Fibroblast of skin of left biceps (primary cell): ENCODE measurements around the gene AQP12B.
"Not testable (repeated sequence)": the region's sequence is repeated elsewhere in the genome, so short reads cannot be mapped to it uniquely, and the experiment has no call there.

Source experiments
- DNase-seq, 2 experiments: peaks; one replicate each; pipeline ENCODE4 v3.0.0-alpha.2; 2013; ENCODE audit warnings: low read depth in 2 of 2

Gene AQP12B

DNA sequence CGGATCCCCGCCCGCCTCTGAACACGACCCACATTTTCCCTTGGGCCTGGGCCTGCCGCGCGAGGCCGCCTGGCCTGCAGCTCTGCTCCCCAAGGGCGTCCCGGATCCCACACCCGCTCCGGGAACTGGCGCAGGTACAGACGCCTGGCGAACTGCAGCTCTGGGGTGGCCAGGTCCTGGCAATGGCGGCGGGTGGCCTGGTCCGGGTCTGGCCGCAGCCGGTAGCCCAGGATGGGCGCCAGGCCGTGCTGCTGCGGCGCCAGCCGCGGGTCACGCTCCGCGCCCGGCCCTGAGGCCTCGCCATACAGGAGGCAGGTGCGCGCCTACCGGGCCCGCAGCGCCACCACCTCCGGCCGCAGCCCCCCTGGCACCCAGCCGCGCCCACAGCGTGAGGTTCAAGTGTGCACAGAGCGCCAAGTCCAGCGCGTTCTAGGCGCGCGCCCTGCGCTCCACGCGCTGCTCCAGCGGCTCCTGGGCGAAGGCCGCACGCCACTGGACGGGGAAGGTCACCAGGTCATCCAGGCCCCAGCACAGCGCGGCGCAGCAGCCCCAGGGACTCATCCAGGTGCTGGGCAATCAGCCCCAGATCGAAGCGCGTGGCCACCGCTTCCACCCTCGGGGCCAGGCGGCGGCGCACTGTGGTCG is 18.5 kb upstream of the AQP12B start:
- no peak for DNase-seq

DNA sequence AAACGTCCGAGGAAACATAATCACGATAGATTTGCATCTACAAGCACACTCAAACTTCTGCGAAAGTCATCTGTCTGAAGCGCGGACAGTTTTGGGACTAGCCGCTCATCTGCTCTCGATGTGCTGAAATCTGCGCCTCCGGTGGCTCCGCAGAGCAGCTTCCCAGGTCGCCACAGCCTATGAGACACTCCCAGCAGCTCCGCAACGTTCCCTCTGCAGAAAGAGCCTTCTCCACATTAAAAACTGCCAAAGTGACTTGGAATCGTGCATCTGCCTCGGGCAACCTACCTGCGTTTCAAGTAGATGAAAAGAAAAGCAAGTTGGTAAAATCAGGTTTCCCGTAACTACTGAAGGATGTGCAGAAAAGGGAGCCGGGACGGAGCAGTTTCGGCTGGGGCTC is 17.9 kb upstream of the AQP12B start:
- not testable (repeated sequence) for DNase-seq

DNA sequence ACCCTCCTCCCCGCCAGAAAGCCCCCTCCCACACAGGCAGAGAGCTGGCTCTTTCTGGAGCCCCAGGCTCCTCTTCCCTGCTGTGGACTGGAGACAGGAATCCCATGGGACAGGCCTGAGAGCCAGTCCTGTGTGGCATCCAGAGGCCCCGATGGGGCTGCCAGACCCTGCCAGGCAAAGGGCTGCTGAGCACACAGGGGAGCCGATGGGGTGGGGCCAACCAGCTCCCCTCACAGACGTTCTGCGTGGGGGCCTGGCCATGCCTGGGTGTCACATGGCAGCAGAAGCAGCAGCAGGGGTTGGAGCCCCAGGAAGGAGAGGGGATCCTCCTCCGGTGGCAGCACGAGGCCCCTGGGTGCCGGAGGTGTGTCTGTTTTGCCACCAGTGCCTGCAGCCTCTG is 17.1 kb upstream of the AQP12B start:
- DNase-seq = not testable (repeated sequence)

DNA sequence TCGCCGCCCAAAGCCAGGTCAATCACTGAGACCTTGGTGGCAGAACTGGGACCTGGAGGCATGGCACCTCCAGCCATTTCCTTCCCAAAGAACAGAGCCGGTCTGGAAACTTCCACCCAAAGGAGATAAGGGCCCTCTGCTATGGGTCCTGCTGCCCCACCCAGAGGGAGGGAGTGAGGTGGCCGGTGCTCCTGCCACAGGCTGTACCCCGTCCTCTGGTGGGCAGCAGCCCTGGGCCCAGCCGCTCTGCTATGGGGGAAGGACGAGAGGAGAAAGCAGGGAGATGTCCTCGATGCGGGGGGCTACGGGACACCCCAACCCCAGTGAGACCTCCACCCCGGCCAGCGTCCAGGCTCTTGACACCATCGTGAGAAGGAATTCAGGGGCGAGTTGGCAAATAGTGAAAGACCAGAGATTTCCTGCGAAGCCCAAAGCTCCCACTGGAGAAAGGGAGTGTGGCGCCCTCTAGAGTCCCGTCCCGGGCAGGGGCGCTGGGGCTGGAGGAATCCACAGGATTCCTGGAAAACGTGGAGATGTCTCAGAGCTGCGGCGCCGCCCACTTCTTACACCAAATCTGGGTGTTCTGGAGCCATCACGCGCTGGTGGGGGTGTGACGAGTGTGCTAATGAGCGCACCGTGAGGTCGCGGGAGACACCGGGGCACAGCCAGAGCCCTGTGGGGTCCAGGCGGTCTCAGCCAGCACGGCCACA is 16.3 kb upstream of the AQP12B start:
- not testable (repeated sequence) for DNase-seq

DNA sequence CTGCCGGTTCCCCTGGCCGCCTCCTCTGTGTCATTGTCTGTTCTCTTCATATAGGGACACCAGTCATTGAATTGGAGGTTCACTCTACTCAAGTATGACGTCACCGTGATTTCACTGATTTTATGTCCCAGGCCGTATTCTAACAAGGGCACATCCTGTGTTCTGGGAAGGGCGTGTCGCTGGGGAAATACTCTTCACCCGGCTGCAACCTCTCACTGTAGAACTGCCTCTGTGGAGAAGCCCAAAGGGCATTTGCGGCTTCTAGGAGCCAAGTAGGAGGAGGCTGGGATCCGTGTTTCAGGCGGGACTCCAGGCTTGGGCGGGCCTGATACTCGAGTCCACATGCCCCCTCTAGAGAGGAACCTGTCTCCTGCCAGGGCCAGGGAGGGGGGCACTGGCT is 13.8 kb upstream of the AQP12B start:
- not testable (repeated sequence) for DNase-seq

DNA sequence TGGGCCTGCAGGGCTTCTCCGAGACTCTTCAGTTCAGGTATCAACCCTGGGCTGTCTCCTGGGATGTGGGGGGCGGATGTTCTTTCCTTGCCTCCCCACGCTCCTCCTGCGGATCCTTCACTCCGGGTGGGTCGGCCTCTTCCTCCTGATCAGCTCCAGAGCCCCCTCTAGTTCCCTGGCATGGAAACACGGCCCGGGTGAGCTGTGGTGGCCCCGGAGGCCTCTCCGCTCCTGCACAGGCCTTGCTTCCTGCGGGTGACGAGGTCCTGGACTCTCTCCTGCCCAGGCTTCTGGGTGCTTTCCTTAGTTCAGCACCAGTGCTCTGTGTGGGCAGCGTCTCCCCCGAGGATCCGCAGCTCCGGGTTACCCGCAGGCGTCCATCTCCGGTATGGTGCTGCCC is 12.9 kb upstream of the AQP12B start:
- DNase-seq = not testable (repeated sequence)

DNA sequence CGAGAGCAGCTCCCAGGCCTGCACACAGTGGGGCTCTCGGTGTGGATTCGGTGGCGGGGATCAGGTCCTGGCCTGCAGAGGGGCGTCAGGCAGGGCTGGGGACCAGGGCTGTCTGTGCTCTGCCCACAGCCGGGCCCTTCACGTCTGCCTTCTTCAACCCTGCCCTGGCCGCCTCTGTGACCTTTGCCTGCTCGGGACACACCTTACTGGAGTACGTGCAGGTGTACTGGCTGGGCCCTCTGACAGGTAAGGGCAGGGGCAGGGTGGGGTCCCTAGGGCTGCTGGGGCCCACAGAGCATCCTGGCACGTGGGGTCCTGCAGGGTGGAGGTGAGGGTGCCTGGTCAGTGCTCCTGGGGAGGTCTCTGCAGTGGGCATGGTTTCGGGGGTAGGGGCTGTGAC is 11.6 kb upstream of the AQP12B start:
- not testable (repeated sequence) for DNase-seq

DNA sequence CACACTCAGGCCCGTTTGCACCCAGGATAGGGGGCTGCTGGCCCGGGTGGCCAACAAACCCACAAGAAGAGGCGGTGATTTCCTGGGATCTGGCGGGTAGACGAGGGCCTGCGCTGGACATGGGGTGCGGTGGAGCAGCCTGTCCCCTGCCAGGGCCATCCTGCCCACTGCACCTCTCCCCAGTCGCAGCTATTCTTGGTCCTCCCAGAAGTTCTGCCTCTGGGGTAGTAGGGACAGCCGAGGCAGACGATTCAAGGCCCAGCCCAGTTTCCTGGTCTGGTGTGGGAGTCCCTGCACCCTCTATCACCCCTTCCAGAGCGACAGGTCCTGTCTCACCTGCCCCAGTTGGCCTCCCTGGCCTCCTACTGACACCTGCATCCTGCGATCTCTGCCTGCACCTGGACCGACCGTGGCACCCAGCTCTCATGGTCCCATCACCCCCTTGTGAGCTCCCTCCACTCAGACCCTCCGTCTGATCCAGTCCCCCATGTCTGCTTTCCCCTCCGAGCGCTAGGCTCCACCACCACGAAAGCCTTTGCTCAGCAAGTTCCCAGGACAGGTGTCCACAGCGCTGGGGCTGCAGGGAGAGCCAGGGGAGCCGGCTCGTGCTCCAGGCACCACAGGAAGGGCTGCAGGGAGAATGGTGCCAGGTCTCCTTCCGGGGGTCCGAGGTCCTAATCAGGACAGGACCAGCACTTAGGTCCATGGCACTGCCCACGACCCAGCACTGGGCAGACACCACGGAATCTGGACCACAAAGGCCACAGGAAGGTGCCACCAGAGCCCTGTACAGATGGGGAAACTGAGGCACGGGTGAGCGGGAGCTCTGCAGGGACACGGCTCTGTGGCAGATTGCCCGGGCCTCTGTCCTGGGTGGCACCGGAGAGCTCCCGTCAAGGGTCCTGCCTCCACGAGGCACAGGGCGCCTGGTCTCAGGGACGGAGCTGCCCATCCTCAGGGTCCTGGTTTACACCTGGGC is 10.2 kb upstream of the AQP12B start:
- DNase-seq = not testable (repeated sequence)

DNA sequence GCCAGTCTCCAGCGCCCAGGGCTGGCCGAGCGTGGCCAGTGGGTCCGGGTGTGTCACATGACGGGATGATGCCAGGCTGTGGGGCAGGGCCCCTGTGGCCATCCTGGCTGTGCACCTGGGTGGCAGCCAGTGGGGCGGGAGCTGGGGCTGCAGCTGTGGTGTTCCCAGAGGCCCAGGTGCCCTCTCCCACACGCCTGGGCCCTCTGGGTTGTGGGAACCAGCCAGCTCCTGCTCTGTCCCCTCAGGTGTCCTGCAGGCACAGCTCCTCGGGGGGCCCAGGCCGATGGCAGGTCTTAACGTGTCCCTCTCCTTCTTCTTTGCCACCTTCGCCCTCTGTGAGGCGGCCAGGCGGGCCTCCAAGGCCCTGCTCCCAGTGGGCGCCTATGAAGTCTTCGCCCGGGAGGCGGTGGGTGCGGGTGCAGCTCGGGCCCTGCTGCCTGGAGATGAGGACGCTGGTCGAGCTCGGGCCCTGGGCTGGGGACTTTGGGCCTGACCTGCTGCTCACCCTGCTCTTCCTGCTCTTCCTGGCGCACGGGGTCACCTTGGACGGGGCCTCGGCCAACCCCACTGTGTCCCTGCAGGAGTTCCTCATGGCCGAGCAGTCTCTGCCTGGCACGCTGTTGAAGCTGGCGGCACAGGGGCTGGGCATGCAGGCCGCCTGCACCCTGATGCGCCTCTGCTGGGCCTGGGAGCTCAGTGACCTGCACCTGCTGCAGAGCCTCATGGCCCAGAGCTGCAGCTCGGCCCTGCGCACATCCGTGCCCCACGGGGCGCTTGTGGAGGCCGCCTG is 9.1 kb upstream of the AQP12B start, which contains the start of gene AQP12A:
TSS of gene AQP12A (plus strand) at position 236 of the 790 bp plus-strand sequence. CDS start at position 284, 48 bp downstream.
- not testable (repeated sequence) for DNase-seq

DNA sequence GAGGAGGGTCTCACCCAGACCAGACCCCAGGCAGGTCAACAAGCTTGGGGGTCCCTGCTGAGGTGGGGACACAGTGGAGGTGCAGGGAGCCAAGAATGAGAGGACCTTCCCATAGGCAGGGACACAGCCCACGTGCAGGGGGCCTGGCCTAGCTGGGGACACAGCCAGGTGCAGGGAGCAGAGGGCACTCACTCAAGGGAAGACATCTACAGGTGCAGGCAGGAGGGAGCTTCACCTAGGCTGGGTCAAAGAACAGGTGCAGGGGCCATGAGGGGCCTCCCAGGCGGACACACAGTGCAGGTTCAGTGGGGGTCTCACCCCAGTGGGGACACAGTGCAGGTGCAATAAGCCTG is 8.4 kb upstream of the AQP12B start:
- not testable (repeated sequence) for DNase-seq

DNA sequence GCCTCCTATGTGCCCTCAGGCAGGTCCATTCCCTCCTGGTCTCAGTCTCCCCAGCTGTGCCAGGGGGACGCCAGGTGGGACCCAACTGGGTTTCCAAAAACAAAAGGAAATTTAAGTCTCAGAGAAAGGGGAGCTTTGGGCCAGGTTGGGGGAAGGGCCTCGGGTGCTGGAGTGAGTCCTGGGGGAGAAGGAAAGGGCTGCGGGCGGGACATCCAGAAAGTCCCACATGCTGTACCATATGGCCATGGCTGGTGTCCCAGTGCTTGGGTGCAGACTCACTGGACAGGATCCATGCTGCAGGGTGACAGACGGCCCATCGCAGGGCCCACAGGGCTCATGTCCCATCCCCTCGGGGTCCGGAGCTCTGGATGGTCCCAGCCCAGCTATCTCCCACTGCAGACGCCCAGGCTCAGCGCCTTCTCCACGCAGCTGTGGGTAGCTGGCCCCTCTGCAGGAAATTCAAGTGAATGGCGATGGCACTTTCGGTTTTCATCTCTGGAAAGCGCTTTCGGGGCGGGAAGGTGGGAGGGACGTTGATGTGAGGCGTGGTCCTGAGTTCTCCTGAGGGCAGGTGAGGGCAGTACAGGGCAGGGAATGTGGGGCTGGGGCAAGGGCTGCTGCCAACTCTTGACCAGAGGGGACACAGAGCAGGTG is 7.9 kb upstream of the AQP12B start:
- not testable (repeated sequence) for DNase-seq

DNA sequence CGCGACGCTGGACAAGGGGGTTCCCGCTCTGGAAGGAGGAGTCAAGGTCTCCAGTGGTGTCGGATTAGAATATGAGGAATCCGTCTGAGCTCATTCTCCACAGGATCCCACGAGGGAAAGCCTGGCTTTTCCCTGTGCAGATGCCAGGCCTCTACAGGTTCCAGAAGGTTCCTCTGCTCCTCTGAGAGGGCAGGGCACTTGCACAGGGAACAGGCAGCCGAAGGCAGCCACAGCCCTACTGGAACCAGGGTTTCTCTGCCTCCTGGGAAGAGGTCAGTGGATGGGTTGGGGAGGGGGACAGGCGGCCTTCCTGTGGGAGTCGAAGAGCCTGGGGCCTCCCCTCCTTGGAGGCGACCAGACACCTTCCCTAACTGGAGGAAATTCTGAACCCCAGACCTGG is 7.3 kb upstream of the AQP12B start:
- DNase-seq = no peak

DNA sequence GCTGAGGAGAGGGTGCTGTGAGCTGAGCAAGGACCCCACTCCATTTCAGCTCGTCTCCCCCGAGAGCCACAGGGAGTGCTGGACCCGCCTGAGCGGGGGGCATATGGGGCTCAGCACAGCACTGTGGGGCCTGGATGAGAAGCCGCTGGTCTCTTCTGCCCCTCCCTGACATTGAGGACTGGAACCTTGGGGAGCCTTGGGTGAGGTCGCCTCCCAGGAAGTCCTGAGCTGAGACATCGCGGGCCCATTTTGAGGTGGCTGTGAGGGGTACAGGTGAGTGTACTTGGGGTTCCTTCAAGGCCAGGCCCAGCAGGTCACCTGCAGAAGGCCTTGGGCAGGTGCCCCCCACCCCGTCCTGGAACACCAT is 5.9 kb upstream of the AQP12B start:
- no peak for DNase-seq

DNA sequence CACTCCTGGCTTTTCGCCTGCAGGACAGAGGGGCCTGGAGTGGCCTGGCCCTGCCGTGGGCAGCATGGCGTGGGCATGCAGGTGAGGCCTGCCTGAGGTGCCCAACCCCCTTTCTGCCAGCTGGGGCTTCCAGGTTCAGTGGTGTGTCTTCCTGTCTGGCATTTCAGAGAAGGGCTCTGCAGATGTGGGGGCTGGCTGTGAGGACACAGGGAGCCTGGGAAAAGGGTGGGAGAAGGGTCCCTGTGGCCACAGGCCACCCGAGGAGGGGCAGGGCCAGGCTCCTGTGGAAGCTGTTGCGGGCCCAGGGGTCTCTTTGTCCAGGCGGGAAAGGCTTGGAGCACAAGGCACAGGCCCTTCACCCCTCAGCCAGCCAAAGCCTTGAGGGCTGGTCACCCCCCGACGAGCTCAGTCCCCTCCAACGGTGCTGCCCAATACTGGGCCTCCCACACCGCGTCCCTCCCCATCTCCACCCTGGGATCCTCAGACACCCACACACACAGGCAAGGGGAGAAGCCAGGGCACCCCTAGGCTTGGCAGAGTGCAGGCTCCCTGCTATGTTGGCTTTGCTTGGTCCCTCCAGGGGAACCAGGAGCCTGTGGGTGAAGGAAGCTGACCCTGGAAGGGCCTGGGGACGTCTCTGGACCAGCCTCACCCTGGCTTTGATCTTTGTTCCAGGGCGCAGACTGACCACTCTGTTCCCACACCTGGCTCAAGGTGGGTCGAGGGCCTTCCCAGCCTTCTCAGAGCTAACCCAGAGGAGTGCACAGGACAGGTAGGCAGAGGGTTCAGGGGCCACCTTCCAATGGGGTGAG is 5.3 kb upstream of the AQP12B start:
- DNase-seq = no peak

DNA sequence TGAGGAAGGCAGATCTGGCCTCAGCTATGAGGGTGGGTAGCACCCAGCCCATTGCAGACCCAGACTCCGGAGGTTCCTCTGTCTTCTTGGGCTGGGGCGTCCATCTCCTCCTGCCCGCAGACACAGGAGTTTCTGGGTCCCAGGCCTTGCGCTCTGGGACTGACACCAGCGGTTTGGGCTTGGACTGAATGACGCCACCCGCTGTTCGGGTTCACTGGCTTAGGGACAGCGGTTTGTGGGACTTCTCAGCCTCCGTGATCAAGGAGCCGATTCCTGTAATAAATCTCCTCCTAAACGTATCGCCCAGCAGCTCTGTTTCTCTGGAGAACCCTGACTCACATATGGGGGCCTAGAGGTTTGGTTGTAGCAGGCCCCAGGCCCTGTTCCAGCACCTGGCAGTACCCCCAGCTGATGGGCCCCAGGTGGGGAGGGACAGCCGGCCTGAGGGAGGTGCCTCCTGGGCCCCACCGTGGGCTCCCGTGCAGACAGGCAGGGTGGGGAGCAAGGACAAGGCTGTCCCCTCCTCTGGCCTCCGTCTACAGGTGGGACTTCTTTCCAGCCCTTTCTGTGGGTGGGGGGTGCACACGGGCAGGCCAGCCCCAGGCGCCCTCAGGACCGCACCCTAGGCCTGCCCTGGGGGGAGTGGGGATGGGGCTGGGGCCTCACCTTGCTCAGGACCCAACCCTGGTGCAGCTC is 4.5 kb upstream of the AQP12B start:
- no peak for DNase-seq

DNA sequence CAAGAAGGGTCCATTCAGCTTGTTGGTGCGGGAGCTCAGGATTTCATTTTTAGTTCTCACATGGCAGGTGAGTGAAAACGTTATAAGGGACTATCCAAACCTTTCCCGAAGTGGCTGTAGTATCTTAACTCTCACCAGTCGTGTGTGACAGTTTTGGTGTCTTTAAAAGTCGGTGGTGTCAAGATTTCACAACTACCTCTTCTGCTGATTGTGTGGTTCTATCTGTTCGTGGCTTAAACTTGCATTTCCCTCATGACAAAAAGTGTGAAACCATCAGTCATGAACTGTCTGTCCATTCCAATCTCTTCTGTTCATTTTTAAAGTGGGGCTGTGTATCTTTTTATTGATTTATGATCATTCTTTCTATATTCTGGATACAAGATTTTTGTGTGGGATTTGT is 3.8 kb upstream of the AQP12B start:
- DNase-seq = no peak

DNA sequence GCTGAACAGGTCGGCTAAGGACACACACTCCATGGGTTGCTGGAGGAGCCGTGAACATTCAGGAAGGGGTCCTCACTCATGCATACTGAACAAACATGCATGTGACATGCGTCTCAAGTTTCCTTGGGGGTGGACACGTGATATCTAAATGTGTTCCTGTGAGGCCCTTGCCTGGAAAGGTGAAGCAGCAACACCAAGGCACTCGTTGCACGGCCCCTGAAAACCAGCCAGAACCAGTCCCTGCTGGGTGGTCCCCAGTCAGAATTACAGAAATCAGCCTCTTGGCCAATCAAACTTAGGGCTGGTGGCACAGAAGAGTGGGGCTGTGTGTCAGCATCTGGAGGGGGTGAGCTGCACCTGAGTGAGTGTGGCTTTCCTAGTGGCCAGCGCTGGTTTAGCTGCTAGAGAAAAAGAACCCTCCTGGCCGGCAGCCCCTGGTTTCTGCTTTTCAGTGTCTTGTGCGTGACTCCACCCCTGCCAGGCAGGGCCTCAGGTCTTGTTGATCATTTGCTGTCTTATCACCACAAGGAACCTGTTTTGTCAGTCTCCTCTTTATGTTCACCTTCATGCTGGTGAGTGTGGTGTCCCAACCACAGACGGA is 3.2 kb upstream of the AQP12B start:
- DNase-seq = no peak

DNA sequence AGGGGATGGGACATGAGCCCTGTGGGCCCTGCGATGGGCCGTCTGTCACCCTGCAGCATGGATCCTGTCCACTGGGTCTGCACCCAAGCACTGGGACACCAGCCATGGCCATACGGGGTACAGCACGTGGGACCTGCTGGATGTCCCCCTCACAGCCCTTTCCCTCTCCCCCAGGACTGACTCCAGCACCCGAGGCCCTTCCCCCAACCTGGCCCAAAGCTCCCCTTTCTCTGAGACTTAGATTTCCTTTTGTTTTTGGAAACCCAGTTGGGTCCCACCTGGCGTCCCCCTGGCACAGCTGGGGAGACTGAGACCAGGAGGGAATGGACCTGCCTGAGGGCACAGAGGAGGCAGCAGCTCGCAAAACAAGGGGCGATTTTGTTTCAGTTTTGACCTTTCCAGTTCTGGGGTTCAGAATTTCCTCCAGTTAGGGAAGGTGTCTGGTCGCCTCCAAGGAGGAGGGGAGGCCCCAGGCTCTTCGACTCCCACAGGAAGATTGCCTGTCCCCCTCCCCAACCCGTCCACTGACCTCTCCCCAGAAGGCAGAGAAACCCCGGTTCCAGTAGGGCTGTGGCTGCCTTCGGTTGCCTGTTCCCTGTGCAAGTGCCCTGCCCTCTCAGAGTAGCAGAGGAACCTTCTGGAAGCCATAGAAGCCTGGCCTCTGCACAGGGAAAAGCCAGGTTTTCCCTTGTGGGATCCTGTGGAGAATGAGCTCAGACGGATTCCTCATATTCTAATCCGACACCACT is 1.5 kb upstream of the AQP12B start:
- DNase-seq = not testable (repeated sequence)
